Left lobe of liver (tissue), 2 donors: ENCODE measurements around the gene RSKR. TPM values are rescaled to one million over a fixed set of nuclear protein-coding genes. Genes with fewer than 3 reads are reported as not detected.
A peak's percentile ranks its signal among the peaks of the same experiment; 100 is the strongest.
"Not testable (repeated sequence)": the region's sequence is repeated elsewhere in the genome, so short reads cannot be mapped to it uniquely, and the experiment has no call there.

Experiments used
- ATAC-seq: fragments of 200-7000 bp; cut with Tn5 transposase; one replicate; pipeline ENCODE4 v1.9.1; 2020; ENCODE audit warnings: mild to moderate bottlenecking, moderate library complexity
- DNase-seq: peaks from one replicate; pipeline ENCODE4 v3.0.0-alpha.2; 2020; ENCODE audit warnings: low spot score
- total RNA-seq: library from RNA; stranded (reverse); gene quantifications from one replicate; pipeline ENCODE4 v1.2.1, GENCODE V29; 2021
- donor health status: DM: no; HTN: no; CAD: no; lungs with moderate emphysema.
- donor health status: DM: no; HTN: yes; CAD: no.

Gene RSKR
- total RNA-seq, 1 donor from 2014 or later, result 4.0 TPM

- ATAC-seq, result peak; percentile 45
Observed at GRCh38 chr17:28624148-28624547, 10.2 kb upstream of the RSKR start.

GRCh38 chr17:28623696-28624095, 9.7 kb upstream of the RSKR start:
- DNase-seq (no peak), ATAC-seq (peak; percentile 47)

More at GRCh38 chr17:28624148-28624547, 10.2 kb upstream of the RSKR start:
- no peak for DNase-seq

GRCh38 chr17:28622186-28622585, 8.2 kb upstream of the RSKR start:
- no peak for ATAC-seq
- DNase-seq, result no peak

DNA sequence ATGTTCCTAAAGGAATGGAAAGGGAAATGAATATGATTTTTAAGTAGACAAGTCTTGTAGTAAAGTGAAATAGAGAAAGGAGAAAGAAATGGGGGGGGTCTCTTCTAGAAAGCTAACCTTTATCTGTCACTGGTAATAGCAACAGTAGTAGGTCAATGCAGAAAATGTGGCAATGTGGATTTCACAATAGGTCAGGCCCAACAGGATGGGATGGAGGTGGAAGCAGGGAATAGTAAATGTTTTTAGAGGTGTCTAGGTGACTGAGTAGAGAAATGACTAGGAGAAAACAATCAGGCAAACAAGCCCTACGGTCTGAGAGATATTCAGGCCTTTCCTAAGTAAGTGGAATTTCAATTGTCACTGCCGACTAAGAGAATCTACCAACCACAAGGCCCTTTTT, 6.0 kb upstream of the RSKR start:
- DNase-seq (no peak), ATAC-seq (peak; percentile 66)

- ATAC-seq, result no peak
- no peak for DNase-seq
Observed at GRCh38 chr17:28618464-28618863, 4.5 kb upstream of the RSKR start.

DNA sequence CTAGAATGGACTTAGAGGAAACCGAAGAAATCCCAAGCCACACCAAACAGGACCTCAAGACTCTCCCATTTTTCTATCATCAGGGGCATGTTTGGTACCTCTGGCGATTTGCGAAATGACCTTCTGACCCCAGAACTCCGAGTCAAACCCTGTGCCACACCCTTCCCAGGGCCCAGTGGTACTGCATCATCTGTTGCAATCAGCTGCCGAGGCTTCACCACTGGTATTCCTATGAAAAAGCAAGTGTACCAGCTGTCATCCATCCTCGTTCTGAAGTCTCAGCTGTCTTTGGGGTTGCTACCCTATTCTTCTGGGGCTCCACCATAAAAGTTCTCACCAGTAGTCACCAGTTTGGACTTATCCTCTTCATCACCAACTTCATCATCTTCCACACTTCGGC, 2.3 kb upstream of the RSKR start:
- no peak for ATAC-seq
- no peak for DNase-seq

- no peak for DNase-seq
- no peak for ATAC-seq
Observed at GRCh38 chr17:28615260-28615940, 1.4 kb upstream of the RSKR start.

- DNase-seq (no peak), ATAC-seq (peak; percentile 67)
Observed at GRCh38 chr17:28612936-28613872, 781 bp downstream of the RSKR start.

GRCh38 chr17:28612531-28612930, 1.5 kb downstream of the RSKR start:
- ATAC-seq (no peak), DNase-seq (no peak)

DNA sequence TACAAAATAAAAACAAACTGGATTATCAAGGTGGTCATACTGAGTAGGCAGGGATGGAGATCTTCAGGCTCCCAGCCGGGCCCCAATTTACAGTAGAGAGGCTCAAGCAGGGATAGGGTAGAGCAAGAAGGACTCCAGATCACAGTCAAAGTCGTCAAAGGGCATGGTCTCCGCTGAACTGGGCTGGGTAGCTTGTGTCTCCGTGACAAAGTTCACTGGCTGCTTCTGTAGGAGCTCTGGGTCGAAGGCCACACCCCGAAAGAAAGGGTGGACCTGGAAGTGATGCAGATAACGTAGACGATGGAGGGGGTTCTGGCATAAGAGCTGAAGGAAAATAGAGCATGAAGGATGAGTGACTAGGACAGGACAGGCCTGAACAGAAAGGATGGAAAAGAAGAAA, 3.6 kb downstream of the RSKR start:
- no peak for DNase-seq
- peak; percentile 13 for ATAC-seq

- not testable (repeated sequence) for DNase-seq, ATAC-seq
Observed at GRCh38 chr17:28604031-28604430, 10.0 kb downstream of the RSKR start.

- ATAC-seq, result peak; percentile 59
- peak; percentile 78 for DNase-seq
Observed at GRCh38 chr17:28599311-28600184, 14.4 kb downstream of the RSKR start.

GRCh38 chr17:28598799-28599310, 15.1 kb downstream of the RSKR start, which contains the start of gene SPAG5:
Gene SPAG5 (minus strand): TSS chr17:28599025. CDS start chr17:28598946, 79 bp downstream.
- peak; percentile 95 for DNase-seq
- peak; percentile 94 for ATAC-seq

DNA sequence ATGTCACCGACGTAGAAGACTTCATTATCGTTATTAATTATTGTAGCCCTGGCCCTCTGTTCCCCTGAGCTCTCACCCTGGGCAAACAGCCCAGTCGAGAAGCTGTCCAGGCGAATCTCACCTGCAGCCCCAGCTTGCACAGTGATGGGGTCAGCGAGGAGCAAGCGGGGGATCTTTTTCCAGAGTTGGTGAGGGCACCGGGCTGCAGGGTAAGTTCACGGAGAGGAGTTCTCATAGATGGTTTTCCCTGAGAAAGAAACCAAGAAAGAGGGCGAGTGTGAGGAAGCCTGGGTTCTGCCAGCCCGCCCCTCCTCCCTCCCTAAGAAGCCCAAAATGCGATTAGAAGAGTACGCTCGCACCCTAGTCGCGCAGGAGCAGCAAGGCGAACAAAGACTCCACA, 15.6 kb downstream of the RSKR start:
- ATAC-seq, result peak; percentile 48
- DNase-seq, result peak; percentile 61

GRCh38 chr17:28597606-28598383, 16.2 kb downstream of the RSKR start:
- peak; percentile 53 for ATAC-seq
- DNase-seq, result no peak

DNA sequence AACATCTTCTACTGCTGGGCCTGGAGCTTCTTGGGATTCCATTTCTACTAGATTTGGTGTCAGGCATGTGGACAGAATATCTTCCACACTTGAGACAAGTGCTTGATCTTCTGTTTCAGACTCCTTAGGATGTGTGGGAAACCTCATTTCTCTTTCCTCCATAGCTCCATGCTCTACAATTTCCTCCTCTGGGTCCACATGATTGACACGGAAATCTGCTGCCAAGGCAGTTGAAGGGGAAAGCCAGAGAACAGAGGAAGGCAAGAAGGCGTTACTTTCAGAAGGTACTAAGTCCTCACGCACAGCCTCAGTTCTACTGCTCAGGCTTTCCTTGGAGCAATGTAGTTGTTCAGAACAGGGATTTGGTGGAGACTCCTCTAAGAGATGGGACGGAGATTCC, 21.7 kb downstream of the RSKR start:
- DNase-seq (no peak), ATAC-seq (no peak)

DNA sequence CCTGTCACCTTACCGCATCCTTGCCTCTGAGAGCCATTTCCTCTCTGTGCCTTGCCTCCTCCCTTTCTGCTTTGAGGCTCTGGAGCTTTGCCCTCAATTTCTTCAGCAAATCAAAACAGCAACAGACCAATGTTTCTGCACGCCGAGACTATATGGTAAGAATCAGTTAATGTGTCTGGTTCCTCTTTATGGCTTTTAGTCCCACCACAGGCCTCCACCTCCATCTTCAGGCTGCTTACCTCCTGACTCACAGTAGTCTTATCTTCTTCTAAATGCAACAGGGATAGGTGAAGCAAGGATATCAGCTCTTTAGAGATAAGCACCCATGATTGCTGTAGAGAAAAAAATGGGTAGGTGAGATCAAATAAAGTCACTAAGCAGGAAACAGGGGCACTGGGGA, 28.1 kb downstream of the RSKR start:
- ATAC-seq, result no peak
- no peak for DNase-seq

- ATAC-seq (no peak), DNase-seq (no peak)
Observed at GRCh38 chr17:28584434-28584833, 29.6 kb downstream of the RSKR start.

DNA sequence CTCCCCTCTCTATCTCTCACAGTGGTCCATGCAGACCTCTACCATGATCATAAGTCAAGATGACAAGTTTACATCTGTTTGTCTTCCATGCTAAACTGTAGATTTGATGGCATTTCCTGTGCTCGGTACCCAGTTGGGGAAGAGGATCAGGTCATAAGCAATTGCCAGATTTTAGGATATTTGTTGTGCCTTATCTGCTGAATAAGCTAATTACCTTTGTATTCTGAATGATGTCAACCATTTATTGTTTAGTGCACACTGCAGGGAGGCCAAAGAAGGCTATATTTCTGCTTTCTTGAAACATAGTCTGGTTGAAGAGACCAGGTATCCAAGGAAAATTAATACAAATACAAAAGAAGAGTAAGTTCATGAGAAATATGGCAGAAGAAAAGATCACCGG, 31.5 kb downstream of the RSKR start:
- DNase-seq (no peak), ATAC-seq (no peak)

DNA sequence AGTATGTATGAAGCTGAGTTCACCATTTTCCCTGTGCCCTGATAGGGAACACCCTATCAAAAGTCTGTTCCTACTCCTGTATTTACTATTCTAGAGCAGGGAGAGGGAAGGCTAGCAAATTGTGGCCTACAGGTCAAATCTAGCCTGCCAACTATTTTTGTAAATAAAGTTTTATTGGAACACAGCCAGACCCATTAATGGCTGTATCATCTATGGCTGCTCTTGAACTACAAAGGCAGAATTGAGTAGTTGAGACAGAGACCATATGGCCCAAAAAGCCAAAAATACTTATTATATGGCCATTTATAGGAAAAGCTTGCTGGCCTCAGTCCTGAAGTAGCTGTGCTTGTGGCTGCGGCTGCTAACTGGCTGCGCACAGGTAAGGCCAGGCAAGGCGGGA, 33.0 kb downstream of the RSKR start:
- no peak for ATAC-seq
- DNase-seq, result no peak
